ENCODE data around the gene FBN1.

DNA sequence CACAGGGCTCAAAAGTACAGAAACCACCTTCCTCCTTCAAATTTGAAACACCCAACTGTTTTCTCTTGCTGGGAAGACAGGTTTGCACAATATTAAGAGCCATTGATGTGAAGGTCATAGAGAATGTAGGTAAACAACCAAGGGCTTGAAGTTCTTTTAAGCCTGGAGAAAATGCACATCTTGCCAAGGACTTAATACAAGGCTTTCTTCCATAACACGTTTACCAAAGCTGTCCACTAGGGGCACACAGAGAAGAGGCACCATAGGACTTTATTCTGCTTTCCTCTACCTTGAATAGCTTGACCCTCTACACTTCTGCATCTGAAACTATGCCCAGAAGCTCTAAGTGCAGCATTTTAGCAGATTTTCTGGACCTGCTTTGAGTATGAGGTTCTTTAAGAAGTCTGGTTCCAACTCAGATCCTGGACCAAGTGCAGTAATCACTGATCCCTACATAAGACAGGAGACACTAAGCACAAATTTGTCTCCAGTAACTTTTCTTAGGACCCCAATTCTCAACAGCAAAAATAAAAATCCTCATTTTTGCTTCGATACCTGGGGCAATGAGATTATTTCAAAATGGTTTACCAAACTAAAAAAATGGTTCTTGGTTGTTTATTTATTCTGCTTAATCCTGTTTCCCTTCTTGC lies 138.0 kb downstream of the FBN1 start:
- TF ChIP-seq POLR2A (IDR thresholded peaks at IDR 0.05; ENCODE audit: low read length) = no peak
- TF ChIP-seq GATA1 (IDR thresholded peaks at IDR 0.05; ENCODE audit: low read depth, low read length) = no peak
